ENCODE results near the gene PUS3.

- no peak for TF ChIP-seq ATF3 (IDR thresholded peaks at IDR 0.05)
- TF ChIP-seq EZH2 (IDR thresholded peaks at IDR 0.05) = no peak
- no peak for TF ChIP-seq POLR2A (IDR thresholded peaks at IDR 0.05; ENCODE audit: borderline replicate concordance, extremely low read depth, insufficient read depth, insufficient read length)
- TF ChIP-seq, protein P1, sequence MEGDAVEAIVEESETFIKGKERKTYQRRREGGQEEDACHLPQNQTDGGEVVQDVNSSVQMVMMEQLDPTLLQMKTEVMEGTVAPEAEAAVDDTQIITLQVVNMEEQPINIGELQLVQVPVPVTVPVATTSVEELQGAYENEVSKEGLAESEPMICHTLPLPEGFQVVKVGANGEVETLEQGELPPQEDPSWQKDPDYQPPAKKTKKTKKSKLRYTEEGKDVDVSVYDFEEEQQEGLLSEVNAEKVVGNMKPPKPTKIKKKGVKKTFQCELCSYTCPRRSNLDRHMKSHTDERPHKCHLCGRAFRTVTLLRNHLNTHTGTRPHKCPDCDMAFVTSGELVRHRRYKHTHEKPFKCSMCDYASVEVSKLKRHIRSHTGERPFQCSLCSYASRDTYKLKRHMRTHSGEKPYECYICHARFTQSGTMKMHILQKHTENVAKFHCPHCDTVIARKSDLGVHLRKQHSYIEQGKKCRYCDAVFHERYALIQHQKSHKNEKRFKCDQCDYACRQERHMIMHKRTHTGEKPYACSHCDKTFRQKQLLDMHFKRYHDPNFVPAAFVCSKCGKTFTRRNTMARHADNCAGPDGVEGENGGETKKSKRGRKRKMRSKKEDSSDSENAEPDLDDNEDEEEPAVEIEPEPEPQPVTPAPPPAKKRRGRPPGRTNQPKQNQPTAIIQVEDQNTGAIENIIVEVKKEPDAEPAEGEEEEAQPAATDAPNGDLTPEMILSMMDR (IDR thresholded peaks at IDR 0.05 in 2 of 3, conservative IDR thresholded peaks at IDR 0.05 in 1 of 3; ENCODE audit: borderline replicate concordance in 1 of 3, insufficient read depth in 1 of 3, low read depth in 2 of 3, low read length in 2 of 3) = no peak
- TF ChIP-seq ZFX (IDR thresholded peaks at IDR 0.05) = no peak
- TF ChIP-seq RAD21 (IDR thresholded peaks at IDR 0.05; ENCODE audit: low read depth) = no peak
- TF ChIP-seq CEBPB (IDR thresholded peaks at IDR 0.05; ENCODE audit: low read depth) = no peak
- no peak for TF ChIP-seq TCF7L2 (IDR thresholded peaks at IDR 0.05; ENCODE audit: borderline replicate concordance, extremely low read depth, insufficient read depth, insufficient read length)
- TF ChIP-seq POLR2AphosphoS5 (IDR thresholded peaks at IDR 0.05; ENCODE audit: low read depth, low read length) = no peak
These were observed 39.9 kb upstream of the PUS3 start for GRCh38 chr11:125942771-125943428.

Data from HCT116 (cell line).